Cardiac fibroblast (primary cell): ENCODE results near the gene SFTPD.

Experiments
- DNase-seq, 2 donors: peaks; one replicate each; pipeline versions ENCODE4 v3.0.0 to v3.0.0-alpha.2; 2010; ENCODE audit warnings: low read depth in 2 of 2
- H3K4me3 ChIP-seq, 2 donors: replicated peaks in 1 of 2; 1 replicate in 1 of 2; 2 replicates in 1 of 2; pipeline ENCODE4 v1.5.1; 2011; ENCODE audit warnings: low read depth in 2 of 2, low read length in 2 of 2, mild to moderate bottlenecking in 2 of 2, moderate library complexity in 1 of 2
- TF ChIP-seq, protein P1 (sequence below): IDR thresholded peaks from one replicate; pipeline ENCODE4 v1.5.1; 2011; ENCODE audit warnings: low read depth, mild to moderate bottlenecking, low read length, inconsistent platforms

SFTPD gene

DNA sequence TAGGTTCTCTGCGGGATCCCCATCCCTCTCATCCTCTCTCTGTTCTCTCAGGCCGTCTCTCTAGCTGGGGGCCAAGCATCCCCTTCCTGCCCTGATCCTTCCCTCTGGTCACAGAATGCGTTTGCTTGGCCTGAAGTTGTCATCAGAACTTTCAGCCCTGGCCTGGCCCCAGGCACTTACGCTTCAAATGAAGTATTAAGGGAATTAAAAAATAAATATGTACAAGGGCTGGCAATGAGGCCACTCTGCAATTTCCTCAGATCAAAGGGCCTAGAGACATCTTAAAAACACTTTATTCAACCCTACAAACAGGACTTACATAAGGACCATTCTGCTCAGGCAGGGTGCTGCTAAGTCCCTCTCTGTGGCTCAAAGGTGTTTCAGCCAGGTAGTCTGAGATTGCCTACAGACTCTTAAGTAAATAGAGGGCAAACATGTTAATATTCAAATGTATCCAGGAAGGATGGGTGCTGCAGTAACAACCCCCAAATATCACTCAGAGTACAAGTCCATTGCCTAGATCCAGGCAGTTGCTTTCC, 16.0 kb downstream of the SFTPD start:
- DNase-seq: no peak
- H3K4me3 ChIP-seq: no peak overlapping the region
- TF ChIP-seq, protein P1, sequence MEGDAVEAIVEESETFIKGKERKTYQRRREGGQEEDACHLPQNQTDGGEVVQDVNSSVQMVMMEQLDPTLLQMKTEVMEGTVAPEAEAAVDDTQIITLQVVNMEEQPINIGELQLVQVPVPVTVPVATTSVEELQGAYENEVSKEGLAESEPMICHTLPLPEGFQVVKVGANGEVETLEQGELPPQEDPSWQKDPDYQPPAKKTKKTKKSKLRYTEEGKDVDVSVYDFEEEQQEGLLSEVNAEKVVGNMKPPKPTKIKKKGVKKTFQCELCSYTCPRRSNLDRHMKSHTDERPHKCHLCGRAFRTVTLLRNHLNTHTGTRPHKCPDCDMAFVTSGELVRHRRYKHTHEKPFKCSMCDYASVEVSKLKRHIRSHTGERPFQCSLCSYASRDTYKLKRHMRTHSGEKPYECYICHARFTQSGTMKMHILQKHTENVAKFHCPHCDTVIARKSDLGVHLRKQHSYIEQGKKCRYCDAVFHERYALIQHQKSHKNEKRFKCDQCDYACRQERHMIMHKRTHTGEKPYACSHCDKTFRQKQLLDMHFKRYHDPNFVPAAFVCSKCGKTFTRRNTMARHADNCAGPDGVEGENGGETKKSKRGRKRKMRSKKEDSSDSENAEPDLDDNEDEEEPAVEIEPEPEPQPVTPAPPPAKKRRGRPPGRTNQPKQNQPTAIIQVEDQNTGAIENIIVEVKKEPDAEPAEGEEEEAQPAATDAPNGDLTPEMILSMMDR: no peak

DNA sequence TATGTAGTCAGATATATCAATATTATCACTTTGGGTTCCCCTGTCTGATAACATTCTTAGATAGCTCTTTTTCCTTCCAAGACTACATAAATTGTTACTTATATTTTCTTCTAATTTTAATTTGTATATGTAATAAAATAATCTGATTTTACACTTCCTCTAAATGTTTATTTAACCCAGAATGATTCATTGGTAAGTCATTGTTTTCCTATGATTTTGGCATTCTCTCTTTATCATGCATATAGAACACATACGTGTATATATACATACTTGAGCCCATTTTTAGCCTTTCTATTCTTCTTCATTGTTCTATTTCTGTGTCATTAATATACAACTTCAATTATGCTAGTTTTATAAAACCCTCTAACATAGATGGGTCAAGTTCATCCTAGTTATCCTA, 16.6 kb downstream of the SFTPD start:
- TF ChIP-seq, protein P1: no peak
- DNase-seq: peak in 1 of 2 donors; percentile 27
- H3K4me3 ChIP-seq: no peak overlapping the region

GRCh38 chr10:79930751-79931150, 18.2 kb downstream of the SFTPD start:
- TF ChIP-seq, protein P1: no peak
- no peak overlapping the region for H3K4me3 ChIP-seq
- no peak for DNase-seq

DNA sequence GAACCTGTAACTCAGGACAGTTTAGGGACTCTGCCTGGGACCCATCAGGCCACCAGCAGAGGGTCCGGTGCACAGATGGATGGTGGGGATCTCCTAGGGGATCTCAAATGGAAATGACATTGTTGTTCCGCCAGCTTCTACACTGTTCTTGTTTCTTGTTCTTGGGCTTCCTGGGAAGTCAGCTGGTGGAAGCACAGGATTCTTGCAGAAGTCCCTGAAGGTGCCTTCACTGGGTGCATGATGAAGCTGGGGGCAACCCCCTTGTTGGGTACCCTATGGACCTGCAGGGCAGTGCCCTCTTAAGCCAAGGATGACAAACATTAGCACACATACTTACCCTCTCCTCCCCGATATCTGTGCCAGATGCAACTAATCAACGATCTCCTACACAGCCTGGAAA, 18.6 kb downstream of the SFTPD start:
- no peak overlapping the region for H3K4me3 ChIP-seq
- DNase-seq: no peak
- TF ChIP-seq, protein P1: no peak

DNA sequence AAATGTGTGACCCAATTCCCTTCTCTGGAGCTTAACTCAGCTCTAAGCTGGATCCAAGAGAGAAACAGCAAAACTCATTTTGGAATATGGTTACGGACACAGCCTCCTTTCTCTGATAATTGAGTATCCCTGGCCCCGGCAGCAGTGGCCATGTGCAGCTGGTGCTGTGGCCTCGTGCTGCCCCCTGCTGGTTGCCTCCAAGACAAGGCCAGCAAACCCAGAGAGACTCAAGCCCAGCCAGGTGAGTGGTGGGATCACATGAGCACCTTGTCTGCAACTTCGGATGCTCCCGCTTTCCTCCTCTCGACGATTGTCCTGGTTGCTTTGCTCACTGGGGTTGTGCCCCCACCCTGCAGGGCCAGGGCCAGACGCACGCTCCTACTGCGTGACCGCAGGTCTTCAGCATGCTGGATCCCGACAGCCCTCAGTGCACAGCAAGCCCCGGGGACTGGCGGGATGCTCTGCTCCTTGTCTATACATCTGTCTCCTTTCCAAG, 19.4 kb downstream of the SFTPD start:
- DNase-seq: peak; percentile 75 to 77
- TF ChIP-seq, protein P1: peak; percentile 98
- no peak overlapping the region for H3K4me3 ChIP-seq

DNA sequence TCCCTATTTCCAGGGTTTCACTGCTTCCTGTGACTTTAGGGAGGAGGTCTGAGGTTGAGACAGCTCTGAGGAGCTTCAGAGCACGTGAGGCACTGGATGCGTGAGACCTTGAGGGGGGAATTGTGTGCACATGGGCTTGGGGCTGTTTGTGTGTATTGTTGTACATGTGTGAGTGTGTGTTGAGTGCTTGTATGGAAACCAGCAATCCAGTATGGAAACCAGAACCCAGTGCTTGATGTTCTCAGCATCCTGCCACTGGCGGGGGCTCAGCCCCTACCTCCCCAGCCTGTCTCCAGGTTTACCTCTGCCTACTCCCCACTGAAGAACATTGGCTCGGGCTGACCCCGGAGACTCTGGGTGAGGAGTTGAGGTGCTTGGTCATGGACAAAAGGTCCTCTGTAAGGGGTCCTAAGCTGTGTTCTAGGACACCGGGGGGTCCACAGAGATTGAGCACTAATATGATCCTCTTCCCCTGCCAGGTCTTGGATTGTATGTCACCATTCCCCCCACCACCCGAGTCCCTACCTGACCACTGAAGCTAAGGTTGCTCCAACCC, 20.8 kb downstream of the SFTPD start:
- DNase-seq: no peak
- TF ChIP-seq, protein P1: no peak
- H3K4me3 ChIP-seq: no peak overlapping the region
